KOPT-K1 (cell line): ENCODE data around the gene NUTM1.
"Not testable (repeated sequence)": the region's sequence is repeated elsewhere in the genome, so short reads cannot be mapped to it uniquely, and the experiment has no call there.

Experiments used
- H3K27ac ChIP-seq: fragments of 200-600 bp; sonication (generic); 2 replicates; pipeline ENCODE4 v1.5.1; 2016; ENCODE audit warnings: antibody characterized with exemption, mild to moderate bottlenecking, low read depth, low read length; ENCODE audit not compliant: poor library complexity, severe bottlenecking
- H3K36me3 ChIP-seq: fragments of 200-600 bp; sonication (generic); 2 replicates; pipeline ENCODE4 v1.5.1; 2017; ENCODE audit warnings: antibody characterized with exemption, mild to moderate bottlenecking, low read length, moderate library complexity; ENCODE audit not compliant: insufficient read depth
- H3K9me3 ChIP-seq: fragments of 200-600 bp; sonication (generic); 2 replicates; pipeline ENCODE4 v1.5.1; 2017; ENCODE audit warnings: antibody characterized with exemption, low read length, mild to moderate bottlenecking; ENCODE audit not compliant: insufficient read depth, poor library complexity, severe bottlenecking

The NUTM1 gene

DNA sequence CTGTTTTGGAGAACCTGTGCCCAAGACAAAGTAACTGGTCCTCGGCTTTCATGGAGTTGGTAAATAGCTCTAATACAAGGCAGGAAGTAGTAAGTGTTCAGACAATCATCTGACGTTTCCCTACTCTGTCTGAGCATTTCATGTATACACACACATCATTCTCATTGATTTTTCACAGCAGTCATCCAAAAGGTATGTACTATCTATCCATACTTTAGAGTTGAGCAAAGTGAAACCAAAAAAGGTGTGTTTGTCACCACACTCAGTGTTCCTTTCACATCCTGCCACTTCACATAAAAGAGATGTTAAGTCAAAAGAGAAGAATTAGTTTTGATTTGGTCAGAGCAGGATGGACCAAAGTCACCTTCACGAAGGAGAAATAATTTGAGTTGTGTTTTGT is 60.8 kb downstream of the NUTM1 start:
- not testable (repeated sequence) for H3K9me3 ChIP-seq, H3K27ac ChIP-seq, H3K36me3 ChIP-seq
